ENCODE data around the gene DERA. TPM values are rescaled to one million over a fixed set of nuclear protein-coding genes. Genes with fewer than 3 reads are reported as not detected.
A peak's percentile ranks its signal among the peaks of the same experiment; 100 is the strongest.
"Not testable (repeated sequence)": the region's sequence is repeated elsewhere in the genome, so short reads cannot be mapped to it uniquely, and the experiment has no call there.

The DERA gene
- 10 to 100 TPM; 28.4 to 29.0 TPM for total RNA-seq

GRCh38 chr12:15910864-15911721, at the start of gene DERA:
Gene DERA, plus strand, starts transcription at chr12:15911332. Its CDS starts 52 bp downstream, at chr12:15911384.
- Mint-ChIP-seq H3K9me3 (no peaks in the 10 kb centered on the region), H3K36me3 (no peaks in the 10 kb centered on the region), H3K27me3 (no peaks in the 10 kb centered on the region), H3K4me1 (ENCODE audit: low read depth) (peaks cover 16% of the 10 kb centered on the region), H3K27ac (peak within 1 kb of the TSS; percentile 85), H3K4me3 (peak within 1 kb of the TSS; percentile 90)
- peak; percentile 70 for DNase-seq
- intact Hi-C loops (cut with micrococcal nuclease), result loop anchor here (1.0 kb wide), 1 partner anchor 29 kb away; the partner anchor contains the start of gene STRAP
- ChIA-PET CTCF (interaction anchor here (0.8 to 2.6 kb wide), 8 partner anchors 10 to 379 kb away, joined by 3 to 35 read pairs (median 4); no protein-coding TSS in a partner anchor), POLR2A (interaction anchor here (0.6 to 1.1 kb wide), 4 partner anchors 19 to 122 kb away, joined by 3 to 6 read pairs (median 3); partner anchors contain the start of genes EPS8 and STRAP)

DNA sequence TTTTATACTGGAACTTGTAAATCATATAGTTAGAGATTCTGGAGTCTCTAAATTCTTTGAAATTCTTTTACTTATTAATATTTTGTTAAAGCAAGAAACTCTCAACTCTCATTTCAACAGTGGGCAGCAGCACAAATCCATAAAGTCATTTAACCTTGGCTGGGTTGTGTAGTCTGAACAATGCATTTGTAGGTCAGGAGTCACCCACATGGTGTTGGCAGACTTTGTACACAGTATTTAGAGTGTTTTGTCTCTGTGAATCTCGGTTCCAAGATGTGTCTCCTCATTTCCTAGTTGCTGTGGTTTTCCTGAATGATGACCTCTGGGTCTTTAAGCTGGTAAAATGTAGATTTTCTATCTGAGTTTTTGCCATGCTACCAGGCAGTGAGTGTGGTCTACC, 49.7 kb upstream of the DERA start:
- ChIA-PET POLR2A (no interaction called here), CTCF (interaction anchor here (1.2 kb wide), 1 partner anchor 277 kb away, joined by 5 read pairs; no protein-coding TSS in a partner anchor)
- Mint-ChIP-seq H3K27ac (no peak overlapping the region), H3K27me3 (peaks cover 5% of the 10 kb centered on the region), H3K36me3 (no peaks in the 10 kb centered on the region), H3K4me3 (no peak overlapping the region), H3K4me1 (ENCODE audit: low read depth) (peaks cover 3% of the 10 kb centered on the region), H3K9me3 (no peaks in the 10 kb centered on the region)
- intact Hi-C loops (cut with micrococcal nuclease), result no loop called here
- DNase-seq, result no peak

DNA sequence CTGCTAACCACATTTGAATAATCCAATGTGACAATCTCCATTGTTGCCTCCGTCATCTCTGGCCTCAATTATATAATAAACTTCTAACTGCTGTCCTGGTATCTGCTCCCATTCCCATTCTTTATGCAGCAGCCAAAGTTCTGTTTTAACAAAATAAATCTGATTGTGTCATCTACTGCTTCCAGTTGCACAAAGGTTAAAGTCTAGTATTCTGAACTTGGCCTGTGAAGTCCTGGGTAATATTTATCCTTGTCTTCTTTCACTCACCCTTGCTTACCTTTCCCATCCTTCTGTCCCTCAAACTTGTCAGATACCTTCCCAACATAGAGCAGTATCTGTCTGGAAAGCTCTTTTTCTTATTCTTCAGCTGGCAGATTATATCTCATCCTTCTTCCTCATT, 48.3 kb upstream of the DERA start:
- peaks cover 3% of the 10 kb centered on the region for H3K4me1 Mint-ChIP-seq (ENCODE audit: low read depth)
- intact Hi-C loops (cut with micrococcal nuclease), result no loop called here
- no peak overlapping the region for H3K27ac Mint-ChIP-seq
- H3K9me3 Mint-ChIP-seq, result no peaks in the 10 kb centered on the region
- no peak overlapping the region for H3K4me3 Mint-ChIP-seq
- ChIA-PET POLR2A (no interaction called here), CTCF (interaction anchor here (1.8 kb wide), 1 partner anchor 273 kb away, joined by 5 read pairs; no protein-coding TSS in a partner anchor)
- peaks cover 5% of the 10 kb centered on the region for H3K27me3 Mint-ChIP-seq
- DNase-seq, result no peak
- H3K36me3 Mint-ChIP-seq, result no peaks in the 10 kb centered on the region

- no peak overlapping the region for H3K4me3 Mint-ChIP-seq
- no peak for DNase-seq
- no peaks in the 10 kb centered on the region for H3K36me3 Mint-ChIP-seq
- intact Hi-C loops (cut with micrococcal nuclease), result no loop called here
- peaks cover 3% of the 10 kb centered on the region for H3K4me1 Mint-ChIP-seq (ENCODE audit: low read depth)
- no peak overlapping the region for H3K27ac Mint-ChIP-seq
- peaks cover 4% of the 10 kb centered on the region for H3K27me3 Mint-ChIP-seq
- ChIA-PET CTCF (interaction anchor here (0.9 to 1.8 kb wide), 2 partner anchors 273 to 279 kb away, joined by 3 to 5 read pairs; no protein-coding TSS in a partner anchor), POLR2A (no interaction called here)
- H3K9me3 Mint-ChIP-seq, result no peaks in the 10 kb centered on the region
Observed at GRCh38 chr12:15863372-15863771, 47.8 kb upstream of the DERA start.

GRCh38 chr12:15863984-15864383, 47.1 kb upstream of the DERA start:
- intact Hi-C loops (cut with micrococcal nuclease), result no loop called here
- CTCF ChIA-PET, result interaction anchor here (0.9 to 1.8 kb wide), 2 partner anchors 274 to 279 kb away, joined by 3 to 5 read pairs; no protein-coding TSS in a partner anchor
- Mint-ChIP-seq H3K27me3 (peaks cover 3% of the 10 kb centered on the region), H3K4me1 (ENCODE audit: low read depth) (peaks cover 3% of the 10 kb centered on the region), H3K36me3 (no peaks in the 10 kb centered on the region), H3K9me3 (no peaks in the 10 kb centered on the region), H3K4me3 (no peak overlapping the region), H3K27ac (no peak overlapping the region)
- POLR2A ChIA-PET, result no interaction called here
- no peak for DNase-seq

DNA sequence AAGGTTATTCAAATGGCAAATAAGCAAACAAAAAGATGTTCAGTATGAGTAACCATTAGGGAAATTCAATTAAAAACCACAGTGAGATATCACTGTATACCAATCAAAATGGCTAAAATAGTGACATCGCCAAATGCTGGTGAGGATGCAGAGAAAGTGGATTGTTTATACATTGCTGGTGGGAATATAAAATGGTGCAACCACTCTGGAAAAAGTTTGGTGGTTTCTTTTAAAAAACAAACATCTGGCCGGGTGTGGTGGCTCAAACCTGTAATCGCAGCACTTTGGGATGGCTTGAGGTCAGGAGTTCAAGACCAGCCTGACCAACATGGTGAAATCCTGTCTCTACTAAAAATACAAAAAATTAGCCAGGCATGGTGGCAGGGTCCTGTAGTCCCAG, 42.9 kb upstream of the DERA start:
- H3K27me3 Mint-ChIP-seq, result no peaks in the 10 kb centered on the region
- ChIA-PET POLR2A (no interaction called here), CTCF (interaction anchor here (0.6 kb wide), 1 partner anchor 11 kb away, joined by 3 read pairs; no protein-coding TSS in a partner anchor)
- no peak for DNase-seq
- H3K36me3 Mint-ChIP-seq, result peaks cover 1% of the 10 kb centered on the region
- intact Hi-C loops (cut with micrococcal nuclease), result no loop called here
- no peak overlapping the region for H3K4me3 Mint-ChIP-seq
- peaks cover 3% of the 10 kb centered on the region for H3K4me1 Mint-ChIP-seq (ENCODE audit: low read depth)
- peaks cover 8% of the 10 kb centered on the region for H3K9me3 Mint-ChIP-seq
- H3K27ac Mint-ChIP-seq, result no peak overlapping the region

DNA sequence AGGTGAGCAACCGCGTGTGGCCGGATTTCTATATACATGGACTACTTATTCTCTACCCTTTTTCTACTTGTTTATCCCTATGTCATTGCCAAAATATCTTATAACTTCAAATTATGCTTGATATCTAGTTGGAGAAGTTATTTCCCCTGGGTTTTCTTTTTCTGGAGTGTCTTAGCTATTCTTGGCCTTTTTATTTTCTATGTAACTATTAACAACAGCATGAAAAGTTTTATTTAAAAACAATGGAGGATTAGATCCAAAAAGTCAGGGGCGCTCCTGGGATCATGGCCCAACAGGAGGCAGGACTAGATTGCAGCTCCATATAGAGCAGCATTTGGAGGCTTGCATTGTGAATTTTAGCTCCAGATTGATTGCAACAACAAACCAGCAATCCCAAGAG, 37.6 kb upstream of the DERA start:
- Mint-ChIP-seq H3K27ac (no peak overlapping the region), H3K4me3 (no peak overlapping the region), H3K36me3 (peaks cover 1% of the 10 kb centered on the region), H3K27me3 (peaks cover 5% of the 10 kb centered on the region), H3K4me1 (ENCODE audit: low read depth) (peaks cover 3% of the 10 kb centered on the region), H3K9me3 (peaks cover 8% of the 10 kb centered on the region)
- POLR2A ChIA-PET, result no interaction called here
- intact Hi-C loops (cut with micrococcal nuclease), result no loop called here
- DNase-seq, result no peak
- CTCF ChIA-PET, result interaction anchor here (1.0 to 1.2 kb wide), 2 partner anchors 119 to 284 kb away, joined by 3 read pairs; no protein-coding TSS in a partner anchor

- H3K4me1 Mint-ChIP-seq (ENCODE audit: low read depth); CTCF ChIA-PET; H3K36me3 Mint-ChIP-seq; H3K9me3 Mint-ChIP-seq; DNase-seq; H3K27ac Mint-ChIP-seq; H3K27me3 Mint-ChIP-seq; intact Hi-C loops (cut with micrococcal nuclease); POLR2A ChIA-PET; H3K4me3 Mint-ChIP-seq: not testable (repeated sequence)
Observed at GRCh38 chr12:15874556-15875145, 36.5 kb upstream of the DERA start.

DNA sequence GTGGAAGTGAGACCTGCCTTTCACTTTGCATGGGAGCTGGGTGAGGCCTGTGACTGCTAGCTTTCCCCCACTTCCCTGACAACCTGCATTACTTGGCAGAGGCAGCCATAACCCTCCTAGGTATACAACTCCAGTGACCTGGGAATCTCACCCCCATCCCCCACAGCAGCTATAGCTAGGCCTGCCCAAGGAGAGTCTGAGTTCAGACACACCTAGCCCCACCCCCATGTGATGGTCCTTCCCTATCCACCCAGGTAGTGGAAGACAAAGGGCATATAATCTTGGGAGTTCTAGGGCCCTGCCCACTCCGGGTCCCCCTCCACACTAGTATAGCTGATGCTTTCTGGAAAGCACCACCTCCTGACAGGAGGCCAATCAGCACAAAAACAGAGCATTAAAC, 35.3 kb upstream of the DERA start:
- no peak overlapping the region for H3K27ac Mint-ChIP-seq
- H3K27me3 Mint-ChIP-seq, result peaks cover 5% of the 10 kb centered on the region
- no peak overlapping the region for H3K4me3 Mint-ChIP-seq
- ChIA-PET POLR2A (no interaction called here), CTCF (no interaction called here)
- no peaks in the 10 kb centered on the region for H3K36me3 Mint-ChIP-seq
- no peak for DNase-seq
- peaks cover 5% of the 10 kb centered on the region for H3K4me1 Mint-ChIP-seq (ENCODE audit: low read depth)
- no peaks in the 10 kb centered on the region for H3K9me3 Mint-ChIP-seq
- intact Hi-C loops (cut with micrococcal nuclease), result no loop called here

GRCh38 chr12:15879413-15879812, 31.7 kb upstream of the DERA start:
- H3K27ac Mint-ChIP-seq, result no peak overlapping the region
- CTCF ChIA-PET, result no interaction called here
- no peak for DNase-seq

DNA sequence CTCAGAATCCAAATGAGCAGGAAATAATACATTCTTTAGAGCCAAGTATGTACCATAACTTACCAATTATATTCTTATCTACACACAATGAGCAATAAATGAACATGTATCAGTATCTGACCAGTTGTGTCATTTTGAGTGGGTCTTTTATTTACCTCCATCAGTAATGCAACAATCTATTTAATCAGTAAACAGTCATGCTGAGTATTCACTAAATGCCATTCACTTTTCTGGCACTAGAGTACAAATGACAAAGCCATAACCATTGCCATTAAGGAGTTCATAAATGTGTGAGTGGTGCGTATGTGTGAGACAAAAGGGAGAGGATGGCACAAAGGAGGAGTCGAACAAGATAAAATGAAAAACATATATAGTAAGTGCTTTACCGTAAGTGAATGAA, 30.4 kb upstream of the DERA start:
- DNase-seq, result no peak
- CTCF ChIA-PET, result no interaction called here
- intact Hi-C loops (cut with micrococcal nuclease), result loop anchor here (10.0 kb wide), 1 partner anchor 926 kb away; no protein-coding TSS in a partner anchor
- Mint-ChIP-seq H3K27ac (no peak overlapping the region), H3K9me3 (no peaks in the 10 kb centered on the region), H3K27me3 (no peaks in the 10 kb centered on the region), H3K4me1 (ENCODE audit: low read depth) (peaks cover 32% of the 10 kb centered on the region), H3K4me3 (peak overlapping the region; percentile 43), H3K36me3 (peaks cover 19% of the 10 kb centered on the region)
- POLR2A ChIA-PET, result no interaction called here

More at GRCh38 chr12:15879413-15879812, 31.7 kb upstream of the DERA start:
- peaks cover 11% of the 10 kb centered on the region for H3K36me3 Mint-ChIP-seq
- H3K9me3 Mint-ChIP-seq, result no peaks in the 10 kb centered on the region
- H3K4me3 Mint-ChIP-seq, result no peak overlapping the region
- H3K4me1 Mint-ChIP-seq (ENCODE audit: low read depth), result peaks cover 23% of the 10 kb centered on the region
- no peaks in the 10 kb centered on the region for H3K27me3 Mint-ChIP-seq
- intact Hi-C loops (cut with micrococcal nuclease), result no loop called here
- POLR2A ChIA-PET, result no interaction called here
